Measurements from ENCODE around the gene ARL15. TPM values are rescaled to one million over a fixed set of nuclear protein-coding genes. Genes with fewer than 3 reads are reported as not detected.

The ARL15 gene
- total RNA-seq, 1 experiment from 2014 or later, result 13.0 TPM

- no peaks in the 10 kb centered on the region for H4K20me1 ChIP-seq (ENCODE audit: control insufficient read depth, insufficient read depth, insufficient read length)
- no peak overlapping the region for H2AFZ ChIP-seq (ENCODE audit: low read length)
- no peak overlapping the region for H4K91ac ChIP-seq (ENCODE audit: insufficient read length, low read depth, low read length)
- no peak overlapping the region for H3K18ac ChIP-seq (ENCODE audit: insufficient read length, low read depth, low read length)
- no peak overlapping the region for H3K4me2 ChIP-seq (ENCODE audit: insufficient read depth, insufficient read length, low read length)
- H3K27ac ChIP-seq (ENCODE audit: insufficient read length, low read depth, low read length), result no peak overlapping the region
- peaks cover 3% of the 10 kb centered on the region; the same call in 1 of the 2 replicates for H3K79me2 ChIP-seq (ENCODE audit: insufficient read depth, low read length)
- Mint-ChIP-seq H3K4me3 (no peak overlapping the region), H3K36me3 (ENCODE audit: insufficient read depth in 1 of 3, low read depth in 3 of 3) (no peaks in the 10 kb centered on the region; a peak in 1 of 7 replicates), H3K27me3 (ENCODE audit: low read depth) (no peaks in the 10 kb centered on the region; the same call in 1 of the 2 replicates), H3K27ac (no peak overlapping the region), H3K4me1 (peaks cover 29 to 34% of the 10 kb centered on the region in 2 experiments), H3K9me3 (no peaks in the 10 kb centered on the region)
- H2BK20ac ChIP-seq (ENCODE audit: low read depth, low read length, poor library complexity, severe bottlenecking), result no peak overlapping the region
- no peaks in the 10 kb centered on the region for H3K27me3 ChIP-seq (ENCODE audit: insufficient read depth, low read length)
- no peaks in the 10 kb centered on the region for H3K4me1 ChIP-seq (ENCODE audit: insufficient read depth, low read length)
- no peak overlapping the region for H3K14ac ChIP-seq (ENCODE audit: insufficient read depth, low read length)
- WGBS (ENCODE audit: extremely low coverage, insufficient read length, low lambda C conversion rate), result no CpG with 5 or more reads among the region's 1 CpG
- H2AK5ac ChIP-seq (ENCODE audit: insufficient read length, low read length), result no peak overlapping the region
- H2BK120ac ChIP-seq (ENCODE audit: low read depth, low read length, poor library complexity, severe bottlenecking), result no peak overlapping the region
- H3K4ac ChIP-seq (ENCODE audit: low read depth, low read length), result no peak overlapping the region
- H2BK12ac ChIP-seq (ENCODE audit: insufficient read length, low read depth, low read length), result no peak overlapping the region
- no peak overlapping the region for H4K8ac ChIP-seq (replicated peaks; ENCODE audit: insufficient read length, low read depth, low read length)
- no peak overlapping the region for H3K56ac ChIP-seq (ENCODE audit: insufficient read length, low read depth, low read length)
- no peak overlapping the region for H3K9ac ChIP-seq (ENCODE audit: extremely low read depth, insufficient read length, low read length)
- no peaks in the 10 kb centered on the region for H3K23me2 ChIP-seq (ENCODE audit: insufficient read length, low read depth, low read length, poor library complexity, severe bottlenecking)
- H4K5ac ChIP-seq (ENCODE audit: insufficient read length, low read depth, low read length), result no peak overlapping the region
- H2BK15ac ChIP-seq (ENCODE audit: low read depth, low read length), result no peak overlapping the region
- no peak overlapping the region for H3T11ph ChIP-seq (ENCODE audit: low read length)
- H2BK5ac ChIP-seq (ENCODE audit: insufficient read length, low read length), result no peak overlapping the region
- DNase-seq, result no peak
- TF ChIP-seq, protein P1, sequence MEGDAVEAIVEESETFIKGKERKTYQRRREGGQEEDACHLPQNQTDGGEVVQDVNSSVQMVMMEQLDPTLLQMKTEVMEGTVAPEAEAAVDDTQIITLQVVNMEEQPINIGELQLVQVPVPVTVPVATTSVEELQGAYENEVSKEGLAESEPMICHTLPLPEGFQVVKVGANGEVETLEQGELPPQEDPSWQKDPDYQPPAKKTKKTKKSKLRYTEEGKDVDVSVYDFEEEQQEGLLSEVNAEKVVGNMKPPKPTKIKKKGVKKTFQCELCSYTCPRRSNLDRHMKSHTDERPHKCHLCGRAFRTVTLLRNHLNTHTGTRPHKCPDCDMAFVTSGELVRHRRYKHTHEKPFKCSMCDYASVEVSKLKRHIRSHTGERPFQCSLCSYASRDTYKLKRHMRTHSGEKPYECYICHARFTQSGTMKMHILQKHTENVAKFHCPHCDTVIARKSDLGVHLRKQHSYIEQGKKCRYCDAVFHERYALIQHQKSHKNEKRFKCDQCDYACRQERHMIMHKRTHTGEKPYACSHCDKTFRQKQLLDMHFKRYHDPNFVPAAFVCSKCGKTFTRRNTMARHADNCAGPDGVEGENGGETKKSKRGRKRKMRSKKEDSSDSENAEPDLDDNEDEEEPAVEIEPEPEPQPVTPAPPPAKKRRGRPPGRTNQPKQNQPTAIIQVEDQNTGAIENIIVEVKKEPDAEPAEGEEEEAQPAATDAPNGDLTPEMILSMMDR (conservative IDR thresholded peaks at IDR 0.05), result no peak
- no peaks in the 10 kb centered on the region for H3K79me1 ChIP-seq (ENCODE audit: insufficient read depth, low read depth, low read length, poor library complexity, severe bottlenecking)
- H3K23ac ChIP-seq (ENCODE audit: insufficient read length, low read depth, low read length), result no peak overlapping the region
- H3K9me3 ChIP-seq (ENCODE audit: control insufficient read depth, low read depth, low read length), result no peaks in the 10 kb centered on the region
Observed at GRCh38 chr5:54301849-54302248, 8.5 kb downstream of the ARL15 start.
